Measurements from ENCODE around the gene DENND6B. TPM values are rescaled to one million over a fixed set of nuclear protein-coding genes. Genes with fewer than 3 reads are reported as not detected.

Gene DENND6B
- total and polyA plus RNA-seq, 4 donors, result 0.86 to 1.2 (median 1.1) TPM

DNA sequence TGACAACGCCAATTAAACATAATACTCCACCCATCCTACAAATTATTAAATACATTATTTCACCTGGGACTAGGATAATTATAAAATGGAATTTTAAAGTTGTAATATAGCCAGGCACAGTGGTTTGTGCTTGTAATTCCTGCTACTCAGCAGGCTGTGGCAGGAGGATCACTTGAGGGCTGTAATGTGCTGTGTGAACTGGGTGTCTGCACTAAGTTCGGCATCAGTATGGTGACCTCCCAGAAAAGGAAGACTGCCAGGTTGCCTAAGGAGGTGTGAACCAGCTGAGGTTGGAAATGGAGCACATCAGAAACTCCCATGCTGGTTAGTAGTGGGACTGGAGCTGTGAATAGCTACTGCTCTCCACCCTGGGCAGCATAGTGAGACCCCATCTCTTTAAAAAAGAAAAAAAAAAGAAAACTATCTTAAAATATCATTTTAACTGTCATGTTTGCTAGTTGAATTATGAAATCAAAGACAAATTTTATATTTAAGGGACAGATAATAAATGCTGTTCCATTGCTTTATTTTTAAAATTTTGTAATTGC is 44.4 kb upstream of the DENND6B start:
- TF ChIP-seq MAX (IDR thresholded peaks at IDR 0.05) (no peak), RXRA (IDR thresholded peaks at IDR 0.05) (no peak), EGR1 (IDR thresholded peaks at IDR 0.05; ENCODE audit: low read depth in 2 of 2) (no peak), YY1 (IDR thresholded peaks at IDR 0.05) (no peak), FOXA2 (IDR thresholded peaks at IDR 0.05) (no peak), HNF4A (conservative IDR thresholded peaks at IDR 0.05) (no peak), SP1 (IDR thresholded peaks at IDR 0.05) (no peak), RAD21 (IDR thresholded peaks at IDR 0.05) (no peak), TAF1 (conservative IDR thresholded peaks at IDR 0.05) (no peak), FOXA1 (IDR thresholded peaks at IDR 0.05) (no peak), JUND (IDR thresholded peaks at IDR 0.05) (no peak), NR2F2 (IDR thresholded peaks at IDR 0.05) (no peak), HNF4G (IDR thresholded peaks at IDR 0.05) (no peak), GABPA (IDR thresholded peaks at IDR 0.05 in 1 of 2, conservative IDR thresholded peaks at IDR 0.05 in 1 of 2) (no peak)
- TF ChIP-seq, protein P1, sequence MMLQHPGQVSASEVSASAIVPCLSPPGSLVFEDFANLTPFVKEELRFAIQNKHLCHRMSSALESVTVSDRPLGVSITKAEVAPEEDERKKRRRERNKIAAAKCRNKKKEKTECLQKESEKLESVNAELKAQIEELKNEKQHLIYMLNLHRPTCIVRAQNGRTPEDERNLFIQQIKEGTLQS (IDR thresholded peaks at IDR 0.05), result no peak
- TF ChIP-seq, protein P2, sequence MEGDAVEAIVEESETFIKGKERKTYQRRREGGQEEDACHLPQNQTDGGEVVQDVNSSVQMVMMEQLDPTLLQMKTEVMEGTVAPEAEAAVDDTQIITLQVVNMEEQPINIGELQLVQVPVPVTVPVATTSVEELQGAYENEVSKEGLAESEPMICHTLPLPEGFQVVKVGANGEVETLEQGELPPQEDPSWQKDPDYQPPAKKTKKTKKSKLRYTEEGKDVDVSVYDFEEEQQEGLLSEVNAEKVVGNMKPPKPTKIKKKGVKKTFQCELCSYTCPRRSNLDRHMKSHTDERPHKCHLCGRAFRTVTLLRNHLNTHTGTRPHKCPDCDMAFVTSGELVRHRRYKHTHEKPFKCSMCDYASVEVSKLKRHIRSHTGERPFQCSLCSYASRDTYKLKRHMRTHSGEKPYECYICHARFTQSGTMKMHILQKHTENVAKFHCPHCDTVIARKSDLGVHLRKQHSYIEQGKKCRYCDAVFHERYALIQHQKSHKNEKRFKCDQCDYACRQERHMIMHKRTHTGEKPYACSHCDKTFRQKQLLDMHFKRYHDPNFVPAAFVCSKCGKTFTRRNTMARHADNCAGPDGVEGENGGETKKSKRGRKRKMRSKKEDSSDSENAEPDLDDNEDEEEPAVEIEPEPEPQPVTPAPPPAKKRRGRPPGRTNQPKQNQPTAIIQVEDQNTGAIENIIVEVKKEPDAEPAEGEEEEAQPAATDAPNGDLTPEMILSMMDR (IDR thresholded peaks at IDR 0.05; ENCODE audit: low read depth, low read length, missing input control), result no peak
- TF ChIP-seq, protein P3, sequence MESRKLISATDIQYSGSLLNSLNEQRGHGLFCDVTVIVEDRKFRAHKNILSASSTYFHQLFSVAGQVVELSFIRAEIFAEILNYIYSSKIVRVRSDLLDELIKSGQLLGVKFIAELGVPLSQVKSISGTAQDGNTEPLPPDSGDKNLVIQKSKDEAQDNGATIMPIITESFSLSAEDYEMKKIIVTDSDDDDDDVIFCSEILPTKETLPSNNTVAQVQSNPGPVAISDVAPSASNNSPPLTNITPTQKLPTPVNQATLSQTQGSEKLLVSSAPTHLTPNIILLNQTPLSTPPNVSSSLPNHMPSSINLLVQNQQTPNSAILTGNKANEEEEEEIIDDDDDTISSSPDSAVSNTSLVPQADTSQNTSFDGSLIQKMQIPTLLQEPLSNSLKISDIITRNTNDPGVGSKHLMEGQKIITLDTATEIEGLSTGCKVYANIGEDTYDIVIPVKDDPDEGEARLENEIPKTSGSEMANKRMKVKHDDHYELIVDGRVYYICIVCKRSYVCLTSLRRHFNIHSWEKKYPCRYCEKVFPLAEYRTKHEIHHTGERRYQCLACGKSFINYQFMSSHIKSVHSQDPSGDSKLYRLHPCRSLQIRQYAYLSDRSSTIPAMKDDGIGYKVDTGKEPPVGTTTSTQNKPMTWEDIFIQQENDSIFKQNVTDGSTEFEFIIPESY (IDR thresholded peaks at IDR 0.05), result no peak
- TF ChIP-seq, protein P4, sequence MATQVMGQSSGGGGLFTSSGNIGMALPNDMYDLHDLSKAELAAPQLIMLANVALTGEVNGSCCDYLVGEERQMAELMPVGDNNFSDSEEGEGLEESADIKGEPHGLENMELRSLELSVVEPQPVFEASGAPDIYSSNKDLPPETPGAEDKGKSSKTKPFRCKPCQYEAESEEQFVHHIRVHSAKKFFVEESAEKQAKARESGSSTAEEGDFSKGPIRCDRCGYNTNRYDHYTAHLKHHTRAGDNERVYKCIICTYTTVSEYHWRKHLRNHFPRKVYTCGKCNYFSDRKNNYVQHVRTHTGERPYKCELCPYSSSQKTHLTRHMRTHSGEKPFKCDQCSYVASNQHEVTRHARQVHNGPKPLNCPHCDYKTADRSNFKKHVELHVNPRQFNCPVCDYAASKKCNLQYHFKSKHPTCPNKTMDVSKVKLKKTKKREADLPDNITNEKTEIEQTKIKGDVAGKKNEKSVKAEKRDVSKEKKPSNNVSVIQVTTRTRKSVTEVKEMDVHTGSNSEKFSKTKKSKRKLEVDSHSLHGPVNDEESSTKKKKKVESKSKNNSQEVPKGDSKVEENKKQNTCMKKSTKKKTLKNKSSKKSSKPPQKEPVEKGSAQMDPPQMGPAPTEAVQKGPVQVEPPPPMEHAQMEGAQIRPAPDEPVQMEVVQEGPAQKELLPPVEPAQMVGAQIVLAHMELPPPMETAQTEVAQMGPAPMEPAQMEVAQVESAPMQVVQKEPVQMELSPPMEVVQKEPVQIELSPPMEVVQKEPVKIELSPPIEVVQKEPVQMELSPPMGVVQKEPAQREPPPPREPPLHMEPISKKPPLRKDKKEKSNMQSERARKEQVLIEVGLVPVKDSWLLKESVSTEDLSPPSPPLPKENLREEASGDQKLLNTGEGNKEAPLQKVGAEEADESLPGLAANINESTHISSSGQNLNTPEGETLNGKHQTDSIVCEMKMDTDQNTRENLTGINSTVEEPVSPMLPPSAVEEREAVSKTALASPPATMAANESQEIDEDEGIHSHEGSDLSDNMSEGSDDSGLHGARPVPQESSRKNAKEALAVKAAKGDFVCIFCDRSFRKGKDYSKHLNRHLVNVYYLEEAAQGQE (IDR thresholded peaks at IDR 0.05), result no peak
- WGBS, result 95% methylated on average over 2 of the region's 2 CpGs

More for the DNA sequence above, 44.4 kb upstream of the DENND6B start:
- Histone ChIP-seq H3K27me3 (ENCODE audit: control insufficient read depth in 4 of 4, insufficient read depth in 4 of 4, low read length in 3 of 4) (no peaks in the 10 kb centered on the region), H3K4me3 (ENCODE audit: low read depth in 1 of 3, low read length in 3 of 3) (no peak overlapping the region), H3K9ac (ENCODE audit: low read depth in 1 of 2, low read length in 2 of 2) (no peak overlapping the region), H3K4me1 (ENCODE audit: control insufficient read depth in 4 of 4, insufficient read depth in 4 of 4, low read length in 3 of 4) (peaks cover 0 to 13% (median 8%) of the 10 kb centered on the region in 4 donors), H3K9me3 (ENCODE audit: control insufficient read depth in 4 of 4, low read length in 3 of 4) (no peaks in the 10 kb centered on the region), H3K27ac (ENCODE audit: low read depth in 1 of 2, low read length in 2 of 2) (no peak overlapping the region), H3K36me3 (ENCODE audit: control insufficient read depth in 4 of 4, insufficient read depth in 3 of 4, low read depth in 1 of 4, low read length in 3 of 4) (peaks cover 4 to 9% (median 6%) of the 10 kb centered on the region in 4 donors)
- no peak for DNase-seq (ENCODE audit: low spot score)

Data from liver (tissue), 9 donors.